Transverse colon (tissue), 4 donors: ENCODE measurements around the gene ACTL6B.

Source experiments
- CTCF ChIP-seq, 5 experiments: fragments of 200-600 bp in 3 of 5; fragments of 450-650 bp in 2 of 5; sonication (generic) in 3 of 5; IDR thresholded peaks; 1 replicate in 2 of 5; 2 replicates in 3 of 5; pipeline ENCODE4 v1.5.1; 2016 to 2017; ENCODE audit warnings: antibody characterized with exemption in 5 of 5, inconsistent platforms in 3 of 5, mild to moderate bottlenecking in 2 of 5, moderate library complexity in 1 of 5
- EP300 ChIP-seq: sonication (generic); formaldehyde crosslinking; IDR thresholded peaks from one replicate; pipeline ENCODE4 v1.6.1; 2017; ENCODE audit warnings: antibody characterized with exemption, low read depth
- POLR2A ChIP-seq: fragments of 450-650 bp; IDR thresholded peaks from one replicate; pipeline ENCODE4 v1.6.1; 2016; ENCODE audit warnings: antibody characterized with exemption, mild to moderate bottlenecking, moderate library complexity
- POLR2AphosphoS5 ChIP-seq, 3 donors: sonication (generic); formaldehyde crosslinking; IDR thresholded peaks; one replicate each; pipeline ENCODE4 v1.6.1; 2016; ENCODE audit warnings: antibody characterized with exemption in 3 of 3

- TF ChIP-seq CTCF (IDR thresholded peaks at IDR 0.05), result no peak
- no peak for TF ChIP-seq POLR2A
- no peak for TF ChIP-seq POLR2AphosphoS5 (IDR thresholded peaks at IDR 0.05)
- no peak for TF ChIP-seq EP300
Observed at GRCh38 chr7:100630066-100630465, 26.2 kb downstream of the ACTL6B start.
